ENCODE data around the gene WDR82. TPM values are rescaled to one million over a fixed set of nuclear protein-coding genes. Genes with fewer than 3 reads are reported as not detected.
"Not testable (repeated sequence)": the region's sequence is repeated elsewhere in the genome, so short reads cannot be mapped to it uniquely, and the experiment has no call there.

The WDR82 gene
- total RNA-seq, 2 donors from 2014 or later: 82.8 to 87.4 TPM

DNA sequence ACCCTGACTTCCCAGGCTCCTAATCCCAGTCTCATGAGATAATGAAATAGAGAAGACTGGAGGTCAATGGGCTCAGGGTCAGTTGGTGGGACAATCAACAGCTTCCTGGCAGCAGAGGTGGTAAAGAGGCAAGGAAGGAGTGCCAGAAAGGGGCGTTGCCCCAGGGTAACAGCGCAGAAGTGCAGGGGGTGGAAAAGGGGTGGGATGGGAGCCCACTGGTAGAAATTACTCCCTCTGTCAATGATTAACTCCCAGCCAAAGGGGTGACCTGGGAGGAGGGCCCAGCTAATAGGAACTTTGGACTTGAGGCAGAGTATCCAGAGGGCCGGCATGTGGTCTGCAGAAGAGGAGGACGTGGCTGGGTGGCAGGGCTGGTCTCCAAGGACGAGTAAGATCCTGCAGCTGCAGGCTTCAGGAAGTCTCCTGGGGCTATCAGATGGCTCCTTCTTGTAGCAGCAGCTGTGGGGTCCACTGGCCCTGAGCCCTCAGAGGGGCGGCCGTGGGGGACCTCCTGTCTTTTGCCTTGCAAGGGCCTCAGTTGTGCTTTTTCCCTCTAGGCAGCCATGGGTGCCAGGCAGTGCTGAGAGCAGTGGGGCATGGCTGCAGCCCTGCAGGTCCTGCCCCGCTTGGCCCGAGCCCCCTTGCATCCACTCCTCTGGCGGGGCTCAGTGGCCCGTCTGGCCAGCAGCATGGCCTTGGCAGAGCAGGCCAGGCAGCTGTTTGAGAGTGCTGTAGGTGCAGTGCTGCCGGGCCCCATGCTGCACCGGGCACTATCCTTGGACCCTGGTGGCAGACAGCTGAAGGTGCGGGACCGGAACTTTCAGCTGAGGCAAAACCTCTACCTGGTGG, 11.5 kb upstream of the WDR82 start:
- peak overlapping the region in 1 of 2 donors; percentile 99 for H3K27ac Mint-ChIP-seq
- no peaks in the 10 kb centered on the region for H3K9me3 Mint-ChIP-seq
- peak overlapping the region; percentile 97 for H3K4me3 Mint-ChIP-seq
- H3K27me3 Mint-ChIP-seq: no peaks in the 10 kb centered on the region
- DNase-seq (ENCODE audit: low spot score): peak; percentile 53
- ATAC-seq: no peak
- peaks cover 25 to 31% of the 10 kb centered on the region in 2 donors for H3K4me1 Mint-ChIP-seq (ENCODE audit: low read depth in 2 of 2)
- peaks cover 5% of the 10 kb centered on the region for H3K36me3 Mint-ChIP-seq

- Mint-ChIP-seq H3K27ac (peak overlapping the region; percentile 99 to 100), H3K27me3 (no peaks in the 10 kb centered on the region), H3K9me3 (no peaks in the 10 kb centered on the region), H3K4me3 (peak overlapping the region; percentile 97), H3K36me3 (peaks cover 5% of the 10 kb centered on the region), H3K4me1 (ENCODE audit: low read depth in 2 of 2) (peaks cover 25 to 31% of the 10 kb centered on the region in 2 donors)
- ATAC-seq (no peak), DNase-seq (ENCODE audit: low spot score) (no peak)
These were observed 10.9 kb upstream of the WDR82 start for GRCh38 chr3:52289338-52289746.

- peak overlapping the region; percentile 99 to 100 for H3K27ac Mint-ChIP-seq
- DNase-seq (ENCODE audit: low spot score) (no peak), ATAC-seq (no peak)
- H3K4me1 Mint-ChIP-seq (ENCODE audit: low read depth in 2 of 2): peaks cover 25 to 31% of the 10 kb centered on the region in 2 donors
- no peaks in the 10 kb centered on the region for H3K27me3 Mint-ChIP-seq
- H3K9me3 Mint-ChIP-seq: no peaks in the 10 kb centered on the region
- peaks cover 5% of the 10 kb centered on the region for H3K36me3 Mint-ChIP-seq
- peak overlapping the region; percentile 97 for H3K4me3 Mint-ChIP-seq
These were observed 10.2 kb upstream of the WDR82 start for GRCh38 chr3:52288674-52289073.

DNA sequence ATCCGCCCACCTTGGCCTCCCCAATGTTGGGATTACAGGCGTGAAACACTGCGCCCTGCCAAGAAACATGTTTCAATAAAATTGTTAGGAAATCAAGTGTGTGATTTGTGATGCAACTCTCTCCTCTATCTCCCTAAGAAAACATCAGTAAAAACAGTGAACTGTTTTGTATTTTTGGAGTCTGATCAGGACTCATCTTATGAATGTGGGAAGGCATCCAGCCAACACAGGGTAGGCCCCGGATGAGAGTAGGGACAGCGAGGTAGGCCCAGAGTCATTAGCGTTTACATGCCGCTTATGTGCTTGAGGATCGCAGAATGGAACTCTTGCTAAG, 8.3 kb upstream of the WDR82 start:
- DNase-seq (ENCODE audit: low spot score) (no peak), ATAC-seq (no peak)
- Mint-ChIP-seq H3K4me3 (peak overlapping the region; percentile 97), H3K36me3 (peaks cover 5% of the 10 kb centered on the region), H3K27me3 (no peaks in the 10 kb centered on the region), H3K4me1 (ENCODE audit: low read depth in 2 of 2) (peaks cover 30 to 37% of the 10 kb centered on the region in 2 donors), H3K9me3 (no peaks in the 10 kb centered on the region), H3K27ac (peak overlapping the region; percentile 99 to 100)

DNA sequence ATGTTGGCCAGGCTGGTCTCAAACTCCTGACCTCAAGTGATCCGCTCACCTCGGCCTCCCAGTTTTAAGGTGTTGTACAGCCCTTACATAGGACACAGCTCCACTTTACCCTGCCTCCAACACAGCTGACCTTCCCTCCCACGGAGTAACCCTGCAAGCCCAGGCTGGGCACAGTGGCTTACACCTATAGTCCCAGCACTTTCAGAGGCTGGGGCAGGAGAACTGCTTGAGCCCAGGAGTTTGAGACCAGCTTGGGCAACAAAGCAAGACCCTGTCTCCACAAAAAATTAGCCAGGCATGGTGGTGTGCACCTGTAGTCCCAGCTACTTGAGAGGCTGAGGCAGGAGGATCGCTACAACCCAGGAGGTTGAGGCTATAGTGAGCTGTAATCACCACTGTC, 5.6 kb upstream of the WDR82 start:
- peaks cover 34 to 38% of the 10 kb centered on the region in 2 donors for H3K4me1 Mint-ChIP-seq (ENCODE audit: low read depth in 2 of 2)
- H3K27ac Mint-ChIP-seq: peak overlapping the region; percentile 82 to 91
- not testable (repeated sequence) for H3K9me3 Mint-ChIP-seq; DNase-seq (ENCODE audit: low spot score); ATAC-seq; H3K36me3 Mint-ChIP-seq; H3K27me3 Mint-ChIP-seq; H3K4me3 Mint-ChIP-seq

DNA sequence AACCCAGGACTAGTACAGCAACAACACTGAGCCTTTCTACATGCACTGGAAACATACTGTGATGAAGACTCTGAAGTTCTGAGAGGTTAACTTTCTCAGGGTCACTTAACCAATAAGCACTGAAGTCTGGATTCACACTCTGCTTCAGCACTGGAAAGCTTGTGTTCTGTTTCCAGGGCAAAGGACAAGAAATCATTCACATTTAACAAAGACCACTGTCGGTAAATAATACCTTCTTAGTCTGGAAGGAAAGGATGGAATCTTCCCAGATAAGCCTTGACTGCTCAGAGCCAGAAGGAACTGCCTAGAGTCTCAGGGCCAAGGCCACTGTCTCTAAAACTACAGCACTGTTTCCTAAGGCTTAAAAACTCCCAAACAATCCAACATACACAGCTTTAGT, 4.9 kb upstream of the WDR82 start:
- Mint-ChIP-seq H3K36me3 (peaks cover 5% of the 10 kb centered on the region), H3K4me3 (no peak overlapping the region), H3K27me3 (no peaks in the 10 kb centered on the region), H3K9me3 (no peaks in the 10 kb centered on the region), H3K4me1 (ENCODE audit: low read depth in 2 of 2) (peaks cover 32% of the 10 kb centered on the region in 2 donors), H3K27ac (peak overlapping the region; percentile 82 to 91)
- ATAC-seq (no peak), DNase-seq (ENCODE audit: low spot score) (no peak)

DNA sequence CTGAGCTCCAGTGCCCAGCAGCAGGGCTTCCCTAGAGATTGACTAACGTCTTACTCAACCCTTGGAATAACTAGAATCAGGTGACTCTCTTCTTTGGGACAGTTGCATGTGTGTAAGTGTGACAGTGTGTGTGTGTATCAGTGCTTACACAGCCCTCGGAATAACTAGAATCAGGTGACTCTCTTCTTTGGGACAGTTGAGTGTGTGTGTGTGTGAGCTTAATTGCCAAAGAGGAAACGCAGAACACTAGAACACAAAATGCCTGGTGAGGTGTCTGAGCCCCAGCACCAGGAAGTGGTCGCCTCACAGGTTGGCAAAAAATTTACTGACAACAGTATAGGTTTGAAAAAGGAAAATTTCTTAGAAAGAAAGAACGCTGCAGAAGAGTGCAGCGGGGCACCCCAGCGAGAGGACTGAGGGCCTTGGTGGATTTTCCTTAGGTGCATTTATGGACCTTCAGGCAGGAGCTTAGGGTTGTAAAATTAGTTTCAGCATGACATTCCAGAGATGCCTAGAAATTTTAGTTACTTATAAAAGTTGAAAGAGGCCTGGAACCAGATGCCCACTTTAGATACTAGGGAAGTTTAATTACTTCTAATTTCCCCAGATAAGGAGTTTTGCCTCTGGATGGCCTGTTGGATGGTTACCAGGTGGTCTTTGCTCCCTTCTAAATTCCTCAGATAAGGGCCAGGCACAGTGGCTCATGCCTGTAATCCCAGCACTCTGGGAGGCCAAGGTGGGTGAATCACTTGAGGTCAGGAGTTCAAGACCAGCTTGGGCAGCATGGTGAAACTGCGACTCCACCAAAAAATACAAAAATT, 3.7 kb upstream of the WDR82 start:
- DNase-seq (ENCODE audit: low spot score) (peak; percentile 72), ATAC-seq (peak in 1 of 2 donors; percentile 22)
- H3K27me3 Mint-ChIP-seq: no peaks in the 10 kb centered on the region
- H3K36me3 Mint-ChIP-seq: peaks cover 11% of the 10 kb centered on the region
- peaks cover 32 to 36% of the 10 kb centered on the region in 2 donors for H3K4me1 Mint-ChIP-seq (ENCODE audit: low read depth in 2 of 2)
- peak overlapping the region; percentile 62 for H3K4me3 Mint-ChIP-seq
- no peaks in the 10 kb centered on the region for H3K9me3 Mint-ChIP-seq
- H3K27ac Mint-ChIP-seq: peak overlapping the region; percentile 82 to 91

GRCh38 chr3:52280050-52280461, 1.6 kb upstream of the WDR82 start:
- Mint-ChIP-seq H3K4me1 (ENCODE audit: low read depth in 2 of 2) (peaks cover 38 to 47% of the 10 kb centered on the region in 2 donors), H3K36me3 (peaks cover 14% of the 10 kb centered on the region), H3K27ac (peak overlapping the region; percentile 88 to 92), H3K9me3 (no peaks in the 10 kb centered on the region), H3K4me3 (peak overlapping the region; percentile 95), H3K27me3 (no peaks in the 10 kb centered on the region)
- ATAC-seq (no peak), DNase-seq (ENCODE audit: low spot score) (no peak)

DNA sequence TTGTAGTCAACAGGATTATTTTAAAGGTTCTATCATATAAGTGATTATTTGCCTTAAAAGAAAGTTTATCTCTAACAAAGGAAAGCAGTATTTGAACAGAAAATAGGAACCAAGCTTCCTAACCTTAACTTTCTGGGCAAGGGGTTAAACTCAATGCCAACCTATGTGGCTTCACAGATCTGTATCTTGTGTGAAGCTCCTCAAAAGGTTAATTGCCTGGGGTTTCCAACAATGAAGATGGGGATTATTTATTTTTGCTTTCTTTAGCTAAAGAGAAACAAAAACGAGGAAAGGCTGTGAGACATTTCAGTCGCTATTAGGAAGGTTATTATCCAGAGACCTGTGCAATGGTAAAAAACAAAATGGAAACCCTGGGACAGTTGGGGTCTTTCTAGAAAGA, 1.1 kb upstream of the WDR82 start:
- Mint-ChIP-seq H3K27me3 (no peaks in the 10 kb centered on the region), H3K4me1 (ENCODE audit: low read depth in 2 of 2) (peaks cover 40 to 49% of the 10 kb centered on the region in 2 donors)

GRCh38 chr3:52277972-52278509, 408 bp downstream of the WDR82 start:
- H3K4me1 Mint-ChIP-seq (ENCODE audit: low read depth in 2 of 2): peaks cover 48 to 61% of the 10 kb centered on the region in 2 donors

More for the DNA sequence above, 1.1 kb upstream of the WDR82 start:
- Mint-ChIP-seq H3K27ac (peak overlapping the region; percentile 88 to 92), H3K36me3 (peaks cover 14% of the 10 kb centered on the region), H3K4me3 (peak overlapping the region; percentile 95), H3K9me3 (no peaks in the 10 kb centered on the region)
- ATAC-seq (no peak), DNase-seq (ENCODE audit: low spot score) (no peak)

DNA sequence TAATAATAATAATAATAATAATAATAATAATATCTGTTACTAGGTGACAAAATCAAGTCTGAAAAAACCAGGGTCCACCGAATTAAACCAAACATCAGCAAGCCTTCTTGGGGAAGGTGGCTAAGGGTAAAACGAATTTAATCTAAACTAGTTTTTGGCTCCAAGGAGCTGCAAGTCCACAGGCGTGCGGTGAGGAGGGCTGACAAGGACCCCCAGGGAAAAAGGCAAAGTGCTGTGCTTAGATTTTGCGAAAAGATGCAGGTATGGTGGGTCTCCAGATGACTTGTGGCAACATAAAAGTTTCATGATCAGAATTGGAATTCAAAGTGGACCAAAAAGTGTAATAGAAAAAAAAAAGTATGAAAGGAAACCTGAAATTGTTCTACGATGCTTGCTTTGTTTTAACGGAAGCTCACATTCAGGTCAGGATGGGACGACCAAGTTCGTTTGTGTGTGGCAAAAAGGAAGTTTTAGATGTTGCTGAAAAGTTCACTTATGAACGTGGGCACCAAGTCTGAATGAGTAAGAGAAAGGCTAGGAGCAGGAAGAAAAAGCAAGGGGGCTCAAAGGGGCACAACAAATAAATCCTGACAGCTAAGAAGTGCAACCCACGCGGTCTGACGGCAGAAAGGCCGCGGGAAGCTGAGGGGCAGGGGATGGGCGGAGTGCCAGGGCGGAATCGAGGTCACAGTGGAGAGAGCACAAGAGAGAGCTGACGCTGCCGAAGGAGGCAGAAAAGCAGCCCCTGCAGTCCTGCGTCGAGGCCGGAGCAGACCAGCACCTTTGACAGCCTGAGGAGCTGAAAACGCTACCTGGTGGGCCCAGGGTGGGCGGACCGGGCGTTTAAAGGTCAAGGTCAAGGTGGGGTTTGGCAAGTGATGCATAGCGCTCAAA, 1.1 kb downstream of the WDR82 start:
- ATAC-seq: peak; percentile 52 to 60
- H3K4me1 Mint-ChIP-seq (ENCODE audit: low read depth in 2 of 2): peaks cover 52 to 67% of the 10 kb centered on the region in 2 donors
- no peaks in the 10 kb centered on the region for H3K9me3 Mint-ChIP-seq
- H3K36me3 Mint-ChIP-seq: peaks cover 26% of the 10 kb centered on the region
- H3K4me3 Mint-ChIP-seq: peak overlapping the region; percentile 95
- H3K27me3 Mint-ChIP-seq: no peaks in the 10 kb centered on the region
- peak; percentile 76 for DNase-seq (ENCODE audit: low spot score)
- H3K27ac Mint-ChIP-seq: peak overlapping the region; percentile 88 to 92

More at GRCh38 chr3:52277972-52278509, 408 bp downstream of the WDR82 start:
- H3K27me3 Mint-ChIP-seq: no peaks in the 10 kb centered on the region
- peak; percentile 83 to 89 for ATAC-seq
- H3K9me3 Mint-ChIP-seq: no peaks in the 10 kb centered on the region
- H3K36me3 Mint-ChIP-seq: peaks cover 22% of the 10 kb centered on the region
- H3K4me3 Mint-ChIP-seq: peak overlapping the region; percentile 95
- peak; percentile 82 for DNase-seq (ENCODE audit: low spot score)
- peak overlapping the region; percentile 88 to 92 for H3K27ac Mint-ChIP-seq

DNA sequence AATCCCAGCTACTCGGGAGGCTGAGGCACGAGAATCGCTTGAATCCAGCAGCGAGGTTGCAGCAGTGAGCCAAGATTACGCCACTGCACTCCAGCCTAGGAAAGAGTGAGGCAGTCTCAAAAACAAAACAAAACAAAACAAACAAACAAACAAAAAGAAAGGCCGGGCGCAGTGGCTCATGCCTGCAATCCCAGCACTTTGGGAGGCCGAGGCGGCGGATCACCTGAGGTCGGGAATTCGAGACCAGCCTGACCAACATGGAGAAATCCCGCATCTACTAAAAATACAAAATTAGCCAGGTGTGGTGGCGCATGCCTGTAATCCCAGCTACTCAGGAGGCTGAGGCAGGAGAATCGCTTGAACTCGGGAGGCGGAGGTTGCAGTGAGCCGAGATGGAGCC, 3.7 kb downstream of the WDR82 start:
- Mint-ChIP-seq H3K4me3 (peak overlapping the region; percentile 95), H3K4me1 (ENCODE audit: low read depth in 2 of 2) (peaks cover 62 to 70% of the 10 kb centered on the region in 2 donors), H3K27ac (peak overlapping the region; percentile 88 to 92), H3K36me3 (peaks cover 26% of the 10 kb centered on the region)
- H3K27me3 Mint-ChIP-seq; ATAC-seq; H3K9me3 Mint-ChIP-seq; DNase-seq (ENCODE audit: low spot score): not testable (repeated sequence)

- DNase-seq (ENCODE audit: low spot score): no peak
- ATAC-seq: no peak
- H3K4me1 Mint-ChIP-seq (ENCODE audit: low read depth in 2 of 2): peaks cover 60 to 69% of the 10 kb centered on the region in 2 donors
- peaks cover 34% of the 10 kb centered on the region for H3K36me3 Mint-ChIP-seq
- H3K27ac Mint-ChIP-seq: peak overlapping the region; percentile 75 to 93
- no peaks in the 10 kb centered on the region for H3K27me3 Mint-ChIP-seq
- H3K9me3 Mint-ChIP-seq: no peaks in the 10 kb centered on the region
- peak overlapping the region; percentile 95 for H3K4me3 Mint-ChIP-seq
These were observed 5.6 kb downstream of the WDR82 start for GRCh38 chr3:52272831-52273230.

Measured in natural killer cell treated with Interleukin-12 subunit alpha and Interleukin-12 subunit beta and Interleukin-15 and Interleukin-18, amount 100 ng/mL, for 72 hours (primary cell).